GM18907 (cell line): ENCODE results near the gene CCDC12.

Experiments
- ATAC-seq: cut with Tn5 transposase; IDR thresholded peaks from one replicate; pipeline ENCODE4 v1.9.1; 2021; ENCODE audit warnings: mild to moderate bottlenecking, moderate library complexity; ENCODE audit not compliant: unreplicated experiment

CCDC12 gene

GRCh38 chr3:46908294-46908985, 68.1 kb downstream of the CCDC12 start:
- no peak for ATAC-seq

- no peak for ATAC-seq
Measured at GRCh38 chr3:46907960-46908293, 68.6 kb downstream of the CCDC12 start.

- ATAC-seq: no peak
Measured at GRCh38 chr3:46907271-46907670, 69.3 kb downstream of the CCDC12 start.

DNA sequence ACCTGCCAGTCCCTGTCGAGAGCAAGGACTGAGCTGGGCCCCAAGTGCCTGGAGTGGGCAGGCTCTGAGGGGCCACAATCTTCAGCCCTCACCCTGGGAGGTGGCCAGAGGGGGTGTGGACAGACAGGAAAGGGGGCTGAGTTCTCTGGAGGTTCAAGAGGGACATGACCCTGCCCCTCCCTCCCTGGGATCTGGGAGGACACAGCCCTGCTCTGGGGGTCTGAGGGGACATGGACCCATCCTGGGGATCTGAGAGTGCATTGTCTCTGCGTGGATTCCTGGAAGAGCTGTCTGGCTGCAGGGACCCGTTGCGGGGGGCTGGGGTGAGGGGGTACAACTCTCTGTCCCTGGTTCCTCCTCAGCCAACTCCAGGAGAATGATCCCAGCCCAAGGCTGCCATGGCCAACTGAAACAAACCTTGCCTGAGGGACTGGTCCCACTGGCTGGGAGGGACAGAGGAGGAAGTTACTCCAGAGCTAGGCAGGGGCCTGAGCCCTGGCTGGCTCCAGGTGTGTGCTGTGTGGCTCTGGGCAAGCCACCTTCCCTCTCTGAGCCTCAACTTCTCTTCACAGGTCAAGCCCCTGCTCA, 70.0 kb downstream of the CCDC12 start:
- ATAC-seq: no peak

- ATAC-seq: no peak
Measured at GRCh38 chr3:46905661-46906451, 70.7 kb downstream of the CCDC12 start.

DNA sequence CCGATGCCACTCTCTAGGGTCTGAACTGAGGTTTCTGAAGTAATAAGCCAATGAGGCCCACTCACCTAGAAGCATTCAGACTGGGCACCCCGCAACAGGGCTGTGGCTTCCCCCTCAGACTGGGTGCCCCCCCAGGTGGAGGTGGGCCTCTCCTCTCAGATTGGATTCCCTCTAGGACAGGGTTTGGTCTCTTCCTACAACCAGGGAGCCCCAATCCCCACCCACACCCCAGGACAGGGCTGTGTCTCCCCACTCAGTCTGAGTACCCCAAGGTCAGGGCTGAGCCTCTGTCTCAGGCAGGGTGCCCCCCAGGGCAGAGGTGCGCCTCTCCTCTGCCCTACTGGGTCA, 71.4 kb downstream of the CCDC12 start:
- ATAC-seq: no peak

DNA sequence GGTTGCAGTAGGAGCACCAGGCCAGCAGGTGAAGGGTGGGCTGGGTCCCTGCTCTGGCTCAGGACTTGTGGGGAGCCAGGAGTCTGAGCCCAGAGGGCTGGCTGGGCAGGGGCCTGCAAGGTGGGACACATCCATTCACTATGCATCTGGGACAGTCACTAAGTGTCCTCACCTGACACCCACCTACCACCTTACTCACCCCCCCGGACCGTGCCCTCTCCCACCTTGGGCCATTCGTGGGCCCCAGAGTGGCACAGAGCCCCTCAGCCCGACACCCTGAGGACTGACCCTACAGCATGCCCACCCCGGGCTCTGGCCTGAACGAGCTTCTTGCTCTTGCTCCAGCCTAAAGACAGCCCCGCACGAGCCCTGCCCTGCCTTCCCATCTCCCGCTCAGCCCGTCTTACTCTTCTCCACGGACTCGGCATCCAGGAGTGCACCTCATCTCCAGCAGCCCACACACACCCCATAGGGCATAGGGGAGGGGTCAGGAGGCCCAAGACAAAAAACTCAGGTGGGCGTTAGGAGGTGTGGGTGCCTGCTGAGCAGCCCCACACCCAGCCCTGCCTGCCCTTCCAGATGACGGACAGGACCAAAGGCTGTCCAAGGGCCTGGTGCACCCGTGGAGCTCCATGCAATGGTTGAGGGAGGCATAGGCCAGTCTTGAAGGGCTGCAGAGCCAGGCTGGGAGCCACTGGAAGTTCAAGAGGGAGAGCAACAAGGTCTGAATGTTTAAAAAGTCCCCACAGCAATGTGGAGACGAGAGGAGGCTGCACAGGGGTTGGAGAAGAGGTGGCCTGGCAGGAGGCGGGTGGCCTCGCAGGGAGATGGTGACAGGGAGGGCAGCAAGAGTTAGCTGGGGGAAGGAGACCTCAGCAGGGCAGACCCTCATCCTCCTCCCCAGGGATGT, 72.0 kb downstream of the CCDC12 start:
- ATAC-seq: no peak

- ATAC-seq: no peak
Measured at GRCh38 chr3:46903341-46904302, 72.9 kb downstream of the CCDC12 start.

DNA sequence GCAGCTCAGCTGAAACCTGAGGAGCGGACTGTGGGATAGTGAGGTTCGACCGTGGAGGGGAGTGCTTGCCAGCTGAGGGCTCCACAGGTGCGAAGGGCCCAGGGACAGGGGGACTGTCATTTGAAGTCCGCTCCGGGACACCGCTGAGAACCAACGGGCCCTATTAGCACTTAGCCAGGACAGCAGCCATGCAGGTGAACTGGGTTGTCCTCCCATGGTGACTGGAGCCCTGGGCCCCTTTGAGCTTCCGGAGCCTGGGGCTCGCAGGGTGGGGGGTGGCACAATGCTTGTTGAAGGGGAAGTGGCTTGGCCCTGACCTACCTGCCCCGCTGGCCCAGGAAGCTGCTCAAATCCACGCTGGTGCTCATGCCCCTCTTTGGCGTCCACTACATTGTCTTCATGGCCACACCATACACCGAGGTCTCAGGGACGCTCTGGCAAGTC, 74.3 kb downstream of the CCDC12 start:
- no peak for ATAC-seq

DNA sequence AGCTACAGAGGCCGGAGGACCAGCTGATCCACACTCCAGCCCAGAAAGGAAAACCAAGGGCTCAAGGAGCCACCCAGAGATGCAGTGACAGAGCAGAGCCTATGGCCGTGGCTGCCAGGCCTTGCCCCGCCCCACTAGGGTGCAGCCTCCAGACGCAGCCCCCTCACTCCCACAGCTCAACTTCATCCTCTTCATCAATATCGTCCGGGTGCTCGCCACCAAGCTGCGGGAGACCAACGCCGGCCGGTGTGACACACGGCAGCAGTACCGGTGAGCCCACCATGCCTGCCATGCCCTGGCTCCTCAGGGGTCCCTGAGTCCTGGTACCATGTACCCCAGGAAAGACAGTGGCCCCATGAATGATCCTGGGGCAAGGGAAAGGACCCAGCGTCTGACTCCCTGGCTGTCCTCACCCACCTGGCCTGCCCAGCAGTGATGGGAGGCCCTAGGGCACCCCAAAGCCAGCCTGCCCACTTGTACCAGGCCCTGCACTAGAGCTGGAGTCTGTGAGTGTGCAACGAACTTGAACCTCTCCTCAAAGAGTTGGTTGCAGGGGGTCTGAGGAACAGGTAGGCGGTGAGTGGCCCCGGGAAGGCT, 74.9 kb downstream of the CCDC12 start:
- no peak for ATAC-seq

GRCh38 chr3:46901061-46901460, 75.5 kb downstream of the CCDC12 start:
- no peak for ATAC-seq

- no peak for ATAC-seq
Measured at GRCh38 chr3:46900356-46900755, 76.2 kb downstream of the CCDC12 start.

- ATAC-seq: no peak
Measured at GRCh38 chr3:46900007-46900292, 76.6 kb downstream of the CCDC12 start.

GRCh38 chr3:46899151-46900006, 77.2 kb downstream of the CCDC12 start:
- no peak for ATAC-seq

DNA sequence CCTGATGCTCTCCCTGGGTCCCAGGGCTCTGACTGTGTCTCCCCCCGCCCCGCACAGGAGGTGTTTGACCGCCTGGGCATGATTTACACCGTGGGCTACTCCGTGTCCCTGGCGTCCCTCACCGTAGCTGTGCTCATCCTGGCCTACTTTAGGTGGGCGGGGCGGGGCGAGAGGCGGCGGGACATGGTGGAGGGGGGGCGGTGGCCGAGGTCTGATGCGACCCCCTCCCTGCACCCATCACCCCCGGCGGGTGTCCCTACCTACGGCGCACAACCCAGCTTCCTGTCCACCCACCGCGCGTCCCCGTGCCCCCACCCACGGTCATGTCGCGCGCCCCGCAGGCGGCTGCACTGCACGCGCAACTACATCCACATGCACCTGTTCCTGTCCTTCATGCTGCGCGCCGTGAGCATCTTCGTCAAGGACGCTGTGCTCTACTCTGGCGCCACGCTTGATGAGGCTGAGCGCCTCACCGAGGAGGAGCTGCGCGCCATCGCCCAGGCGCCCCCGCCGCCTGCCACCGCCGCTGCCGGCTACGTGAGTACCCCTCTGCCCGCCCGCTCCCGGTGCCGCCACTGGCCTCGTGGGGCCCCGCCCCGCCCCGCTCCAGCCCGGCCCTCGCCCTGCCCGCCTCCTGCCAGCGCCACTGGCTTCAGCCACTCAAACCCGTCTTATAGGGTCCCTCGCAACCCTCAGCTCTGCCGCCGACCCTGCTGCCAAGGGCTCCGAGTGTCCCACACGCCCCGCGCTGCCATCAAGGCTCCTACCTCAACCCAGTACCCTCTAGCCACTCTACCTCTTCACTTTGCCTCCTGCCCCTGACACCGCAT, 78.0 kb downstream of the CCDC12 start:
- ATAC-seq: no peak

- no peak for ATAC-seq
Measured at GRCh38 chr3:46897829-46898320, 78.7 kb downstream of the CCDC12 start.

DNA sequence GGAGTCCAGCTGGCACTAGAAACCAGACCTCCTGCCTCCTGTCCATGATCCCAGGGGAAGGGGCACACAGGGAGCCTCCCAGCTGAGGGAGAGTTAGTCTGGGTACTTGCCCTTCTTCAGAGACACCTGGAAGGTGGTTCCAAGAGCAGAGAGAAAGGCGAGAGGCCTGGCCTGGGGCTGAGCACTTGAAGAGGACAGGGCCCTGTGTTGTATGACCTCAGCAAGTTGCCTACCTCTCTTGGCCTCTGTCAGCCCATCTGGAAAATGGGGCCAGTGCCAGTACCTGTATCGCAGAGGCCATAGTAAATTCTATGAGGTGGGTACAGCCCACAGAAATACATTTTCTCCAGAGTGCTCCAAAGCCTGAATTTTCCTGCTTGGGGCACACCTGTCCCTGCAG, 79.5 kb downstream of the CCDC12 start:
- ATAC-seq: no peak

GRCh38 chr3:46896386-46896785, 80.2 kb downstream of the CCDC12 start:
- ATAC-seq: no peak
